K562 (cell line): Measurements from ENCODE around the gene NCOA6. TPM values are rescaled to one million over a fixed set of nuclear protein-coding genes. Genes with fewer than 3 reads are reported as not detected.

Experiments used
- ATAC-seq: fragments of 200-7000 bp; cut with Tn5 transposase; 3 replicates; pipeline ENCODE4 v1.9.1; 2020; ENCODE audit warnings: moderate library complexity
- BruUV-seq: library from RNA; stranded (reverse); fragments of 400-500 nt; replicated peaks from 2 replicates; lab custom pipeline; 2021; lab: Mats Ljungman, UMichigan
- CTCF ChIA-PET: fragments of 300-600 bp; formaldehyde crosslinking; extraction: SDS; loops from one replicate; lab custom pipeline; 2021; ENCODE audit warnings: low intra/inter-chr PET ratio; lab: Yijun Ruan, JAX
- POLR2A ChIA-PET: fragments of 300-600, 350-650 bp; sonication (Branson Sonifier 250); formaldehyde crosslinking; extraction: SDS; loops from one replicate; lab custom pipeline; 2021; ENCODE audit warnings: antibody characterized with exemption, inconsistent platforms; lab: Yijun Ruan, JAX
- DNase-seq, 4 experiments: peaks; one replicate each; pipeline versions ENCODE4 v3.0.0 to v3.0.0-alpha.2; 2011 to 2018; ENCODE audit warnings: low spot score in 3 of 4, mixed read lengths in 3 of 4; ENCODE audit errors: extremely low read depth in 1 of 4
- FAIRE-seq: peaks from 2 replicates; lab custom pipeline; 2011; peaks lifted over from hg19 to GRCh38; lab: Jason Lieb, UNC
- H2AFZ ChIP-seq: 2 replicates; pipeline ENCODE4 v1.6.0; 2011; ENCODE audit warnings: low read depth, low read length, control low read depth, inconsistent platforms
- H3K27ac ChIP-seq: fragments of 200-600 bp; 3 replicates; pipeline ENCODE4 v1.8.0; 2011; ENCODE audit warnings: low read depth, mild to moderate bottlenecking, control low read depth, inconsistent platforms, low read length, moderate library complexity, mixed read lengths; ENCODE audit errors: extremely low read depth
- H3K27me3 ChIP-seq, 2 experiments: fragments of 300-600 bp in 1 of 2; 2 replicates in 1 of 2; 3 replicates in 1 of 2; pipeline versions ENCODE4 v1.6.0 to v1.8.0; 2011; ENCODE audit warnings: inconsistent platforms in 2 of 2, low read length in 2 of 2, mild to moderate bottlenecking in 1 of 2, mixed read lengths in 1 of 2, moderate library complexity in 1 of 2; ENCODE audit not compliant: control insufficient read depth in 2 of 2, insufficient read depth in 2 of 2
- H3K36me3 ChIP-seq: fragments of 300-600 bp; 3 replicates; pipeline ENCODE4 v1.8.0; 2011; ENCODE audit warnings: mild to moderate bottlenecking, low read length, inconsistent platforms; ENCODE audit not compliant: control insufficient read depth, insufficient read depth
- H3K4me1 ChIP-seq, 2 experiments: fragments of 200-600 bp in 1 of 2; replicated peaks in 1 of 2; 2 replicates in 1 of 2; 3 replicates in 1 of 2; pipeline versions ENCODE4 v1.5.1 to v1.8.0; 2011; ENCODE audit warnings: inconsistent platforms in 2 of 2, low read length in 2 of 2, mild to moderate bottlenecking in 1 of 2, mixed read lengths in 1 of 2, moderate library complexity in 1 of 2; ENCODE audit not compliant: control insufficient read depth in 2 of 2, insufficient read depth in 2 of 2
- H3K4me2 ChIP-seq: 2 replicates; pipeline ENCODE4 v1.6.1; 2011; ENCODE audit warnings: low read length, control low read depth, inconsistent platforms, mixed read lengths; ENCODE audit not compliant: insufficient read depth
- H3K4me3 ChIP-seq: fragments of 200-600 bp; sonication (generic), shearing (Covaris generic); 2 replicates; pipeline ENCODE4 v1.5.1; 2016; ENCODE audit warnings: control low read depth, inconsistent platforms
- H3K79me2 ChIP-seq: fragments of 200-600 bp; 3 replicates; pipeline ENCODE4 v1.8.0; 2011; ENCODE audit warnings: low read length, inconsistent platforms; ENCODE audit not compliant: control insufficient read depth, insufficient read depth
- H3K9ac ChIP-seq, 2 experiments: 2 replicates each; pipeline versions ENCODE4 v1.6.0 to v1.6.1; 2011; ENCODE audit warnings: low read depth in 2 of 2, low read length in 2 of 2, control low read depth in 1 of 2, inconsistent platforms in 1 of 2, mild to moderate bottlenecking in 1 of 2, mixed read lengths in 1 of 2; ENCODE audit not compliant: insufficient read depth in 1 of 2
- H3K9me1 ChIP-seq: one replicate; pipeline ENCODE4 v1.6.0; 2011; ENCODE audit warnings: inconsistent platforms, mild to moderate bottlenecking, low read length, moderate library complexity; ENCODE audit not compliant: control insufficient read depth, insufficient read depth
- H3K9me3 ChIP-seq: replicated peaks from 2 replicates; pipeline ENCODE4 v1.5.1; 2011; ENCODE audit warnings: low read depth, low read length, inconsistent platforms; ENCODE audit not compliant: control insufficient read depth, insufficient read depth
- H4K20me1 ChIP-seq: replicated peaks from 2 replicates; pipeline ENCODE4 v1.6.1; 2011; ENCODE audit warnings: low read length, inconsistent platforms, mixed read lengths; ENCODE audit not compliant: control insufficient read depth, insufficient read depth
- ELF1 ChIP-seq: fragments of 200-800 bp; sonication (Bioruptor generic); IDR thresholded peaks from 2 replicates; pipeline ENCODE4 v1.6.1; 2016; ENCODE audit warnings: missing genetic modification characterization, missing compliant biosample characterization
- ELF4 ChIP-seq: fragments of 450-650 bp; formaldehyde crosslinking; IDR thresholded peaks from 2 replicates; pipeline ENCODE4 v1.4.0; 2022; ENCODE audit warnings: missing genetic modification characterization
- FOXP1 ChIP-seq: sonication (generic); formaldehyde crosslinking; IDR thresholded peaks from 2 replicates; pipeline ENCODE4 v1.8.0; 2022; ENCODE audit warnings: mild to moderate bottlenecking, missing genetic modification reagents
- MAFK ChIP-seq: IDR thresholded peaks from 2 replicates; pipeline ENCODE4 v1.6.1; 2011; ENCODE audit warnings: low read length, improper control_type of control experiment
- MBD2 ChIP-seq: sonication (generic); IDR thresholded peaks from 2 replicates; pipeline ENCODE4 v1.6.1; 2016; ENCODE audit warnings: low read depth, borderline replicate concordance
- PREB ChIP-seq: sonication (generic); formaldehyde crosslinking; IDR thresholded peaks from 2 replicates; pipeline ENCODE4 v1.8.1; 2023; ENCODE audit warnings: mild to moderate bottlenecking, missing genetic modification reagents
- SAP30 ChIP-seq: fragments of 200-600 bp; sonication (generic); IDR thresholded peaks from 2 replicates; pipeline ENCODE4 v1.6.1; 2012; ENCODE audit warnings: borderline replicate concordance, low read depth, mild to moderate bottlenecking, moderate library complexity, low read length, control low read depth, inconsistent platforms; ENCODE audit not compliant: insufficient read depth, poor library complexity, severe bottlenecking
- SPI1 ChIP-seq: IDR thresholded peaks from 2 replicates; pipeline ENCODE4 v1.6.1; 2011; ENCODE audit warnings: low read depth, low read length, control low read depth, borderline replicate concordance
- XRCC4 ChIP-seq: IDR thresholded peaks from one replicate; pipeline ENCODE4 v1.6.1; 2011; ENCODE audit not compliant: insufficient read depth, insufficient read length; ENCODE audit errors: extremely low read depth
- ZNF224 ChIP-seq: sonication (generic); formaldehyde crosslinking; IDR thresholded peaks from 2 replicates; pipeline ENCODE4 v1.8.0; 2022; ENCODE audit warnings: mild to moderate bottlenecking, missing genetic modification reagents
- WGBS: fragments of 100-300 bp; shearing (Covaris generic); methylation state at CpG from one replicate; pipeline ENCODE4 v1.1.6; 2016; ENCODE audit warnings: low coverage, mixed read lengths; ENCODE audit not compliant: insufficient coverage; ENCODE audit errors: missing lambda C conversion rate; 5-methylcytosine and 5-hydroxymethylcytosine counted together
- in situ Hi-C: fragments of 300-500 bp; cut with MboI; formaldehyde crosslinking; loops from 4 replicates; pipeline ENCODE4 v1.15.0; 2018; ENCODE audit warnings: inconsistent platforms, mixed read lengths
- intact Hi-C: fragments of 100-400 bp; cut with micrococcal nuclease; formaldehyde crosslinking; loops from 2 replicates; pipeline ENCODE4 v1.14.2; 2022
- polyA plus RNA-seq, 8 experiments: library from polyadenylated mRNA; depleted of rRNA in 4 of 8; stranded (reverse) in 5 of 8; unstranded in 3 of 8; fragments of >200 nt; fragmentation: Nextera tagmentation in 2 of 8; fragmentation: Illumina TruSeq in 1 of 8; extraction: Ambion mirVana in 2 of 8; extraction: Trizol in 1 of 8; gene quantifications; 2 replicates each; pipeline versions ENCODE4 v1.2.1 to v1.2.3, GENCODE V29; 2011 to 2014; ENCODE audit warnings: inconsistent platforms in 1 of 8, missing spikeins in 1 of 8
- total RNA-seq, 7 experiments: library from RNA; depleted of rRNA in 6 of 7; stranded (reverse); fragments of >200 nt in 6 of 7; fragmentation: Illumina TruSeq in 2 of 7; extraction: Trizol in 2 of 7; gene quantifications; 2 replicates each; pipeline versions ENCODE4 v1.2.1 to v1.2.3, GENCODE V29; 2011 to 2021; ENCODE audit warnings: low replicate concordance in 1 of 7
- TF ChIP-seq, protein P1 (sequence below): fragments of 250-450 bp; sonication (Bioruptor Pico); IDR thresholded peaks from 2 replicates; pipeline ENCODE4 v1.8.0; 2022; ENCODE audit warnings: moderate library complexity, mild to moderate bottlenecking, inconsistent platforms
- TF ChIP-seq, protein P2 (sequence below), 3 experiments: fragments of 200-800 bp in 1 of 3; fragments of 250-450 bp in 1 of 3; fragments of 450-650 bp in 1 of 3; sonication (Bioruptor Pico) in 1 of 3; sonication (Bioruptor generic) in 1 of 3; formaldehyde crosslinking in 1 of 3; IDR thresholded peaks; 2 replicates each; pipeline versions ENCODE4 v1.6.1 to v1.8.0; 2016 to 2022; ENCODE audit warnings: mild to moderate bottlenecking in 2 of 3, missing genetic modification characterization in 2 of 3, missing compliant biosample characterization in 1 of 3, moderate library complexity in 1 of 3
- TF ChIP-seq, protein P3 (sequence below): fragments of 450-650 bp; IDR thresholded peaks from 2 replicates; pipeline ENCODE4 v1.6.1; 2017; ENCODE audit warnings: mild to moderate bottlenecking, moderate library complexity

The NCOA6 gene
- total and polyA plus RNA-seq, 9 of the 15 experiments (the other 6 are each of a cell fraction or from before 2014, with no cell fraction given), result 6.1 to 25.0 (median 9.5) TPM

DNA sequence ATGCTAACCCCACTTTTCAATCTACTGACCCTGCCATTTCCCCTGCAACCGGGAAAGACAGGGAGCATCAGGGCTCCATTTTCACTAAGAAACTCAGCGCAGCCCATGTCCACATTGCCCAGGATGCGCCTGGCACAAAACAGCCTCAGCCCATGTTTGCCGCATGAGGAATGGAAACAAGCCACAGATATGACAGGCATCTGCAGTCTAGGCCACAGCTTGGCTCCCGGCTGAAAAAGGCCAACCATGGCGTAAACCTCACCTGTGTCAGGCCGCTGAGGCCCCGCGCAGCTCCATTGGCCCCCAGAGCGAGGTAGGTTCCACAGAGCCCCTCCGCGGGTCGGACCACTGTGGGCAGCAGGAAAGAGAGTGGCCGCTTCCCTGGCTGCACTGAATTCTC, 25.5 kb upstream of the NCOA6 start (continued):
- no peak for TF ChIP-seq SPI1
- no peak for TF ChIP-seq XRCC4
- no peak for TF ChIP-seq FOXP1 (CRISPR knock-in tag)

GRCh38 chr20:34849778-34850177, 24.3 kb upstream of the NCOA6 start:
- ATAC-seq (no peak), FAIRE-seq (no peak), DNase-seq (no peak)
- H3K9me3 ChIP-seq, result no peaks in the 10 kb centered on the region
- H3K27me3 ChIP-seq, result no peaks in the 10 kb centered on the region
- in situ Hi-C loops (loop anchor here (10.0 kb wide), 1 partner anchor 395 kb away; no protein-coding TSS in a partner anchor), intact Hi-C loops (no loop called here)
- peaks cover 3% of the 10 kb centered on the region for H3K9me1 ChIP-seq
- ChIA-PET CTCF (no interaction called here), POLR2A (no interaction called here)
- peaks cover 37% of the 10 kb centered on the region; the same call in 2 of the 3 replicates for H3K36me3 ChIP-seq
- H3K4me1 ChIP-seq, result peaks cover 0 to 6% of the 10 kb centered on the region in 2 experiments; a peak in 2 of 5 replicates
- TF ChIP-seq MBD2 (no peak), ELF4 (CRISPR knock-in tag) (no peak), PREB (CRISPR knock-in tag) (no peak), ELF1 (tag) (no peak), SAP30 (no peak), ZNF224 (CRISPR knock-in tag) (no peak), MAFK (no peak)
- TF ChIP-seq, protein P1, sequence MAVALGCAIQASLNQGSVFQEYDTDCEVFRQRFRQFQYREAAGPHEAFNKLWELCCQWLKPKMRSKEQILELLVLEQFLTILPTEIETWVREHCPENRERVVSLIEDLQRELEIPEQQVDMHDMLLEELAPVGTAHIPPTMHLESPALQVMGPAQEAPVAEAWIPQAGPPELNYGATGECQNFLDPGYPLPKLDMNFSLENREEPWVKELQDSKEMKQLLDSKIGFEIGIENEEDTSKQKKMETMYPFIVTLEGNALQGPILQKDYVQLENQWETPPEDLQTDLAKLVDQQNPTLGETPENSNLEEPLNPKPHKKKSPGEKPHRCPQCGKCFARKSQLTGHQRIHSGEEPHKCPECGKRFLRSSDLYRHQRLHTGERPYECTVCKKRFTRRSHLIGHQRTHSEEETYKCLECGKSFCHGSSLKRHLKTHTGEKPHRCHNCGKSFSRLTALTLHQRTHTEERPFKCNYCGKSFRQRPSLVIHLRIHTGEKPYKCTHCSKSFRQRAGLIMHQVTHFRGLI (CRISPR knock-in tag), result no peak
- TF ChIP-seq, protein P2, sequence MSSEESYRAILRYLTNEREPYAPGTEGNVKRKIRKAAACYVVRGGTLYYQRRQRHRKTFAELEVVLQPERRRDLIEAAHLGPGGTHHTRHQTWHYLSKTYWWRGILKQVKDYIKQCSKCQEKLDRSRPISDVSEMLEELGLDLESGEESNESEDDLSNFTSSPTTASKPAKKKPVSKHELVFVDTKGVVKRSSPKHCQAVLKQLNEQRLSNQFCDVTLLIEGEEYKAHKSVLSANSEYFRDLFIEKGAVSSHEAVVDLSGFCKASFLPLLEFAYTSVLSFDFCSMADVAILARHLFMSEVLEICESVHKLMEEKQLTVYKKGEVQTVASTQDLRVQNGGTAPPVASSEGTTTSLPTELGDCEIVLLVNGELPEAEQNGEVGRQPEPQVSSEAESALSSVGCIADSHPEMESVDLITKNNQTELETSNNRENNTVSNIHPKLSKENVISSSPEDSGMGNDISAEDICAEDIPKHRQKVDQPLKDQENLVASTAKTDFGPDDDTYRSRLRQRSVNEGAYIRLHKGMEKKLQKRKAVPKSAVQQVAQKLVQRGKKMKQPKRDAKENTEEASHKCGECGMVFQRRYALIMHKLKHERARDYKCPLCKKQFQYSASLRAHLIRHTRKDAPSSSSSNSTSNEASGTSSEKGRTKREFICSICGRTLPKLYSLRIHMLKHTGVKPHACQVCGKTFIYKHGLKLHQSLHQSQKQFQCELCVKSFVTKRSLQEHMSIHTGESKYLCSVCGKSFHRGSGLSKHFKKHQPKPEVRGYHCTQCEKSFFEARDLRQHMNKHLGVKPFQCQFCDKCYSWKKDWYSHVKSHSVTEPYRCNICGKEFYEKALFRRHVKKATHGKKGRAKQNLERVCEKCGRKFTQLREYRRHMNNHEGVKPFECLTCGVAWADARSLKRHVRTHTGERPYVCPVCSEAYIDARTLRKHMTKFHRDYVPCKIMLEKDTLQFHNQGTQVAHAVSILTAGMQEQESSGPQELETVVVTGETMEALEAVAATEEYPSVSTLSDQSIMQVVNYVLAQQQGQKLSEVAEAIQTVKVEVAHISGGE (CRISPR knock-in tag; IDR thresholded peaks at IDR 0.05), result no peak
- TF ChIP-seq, protein P3, sequence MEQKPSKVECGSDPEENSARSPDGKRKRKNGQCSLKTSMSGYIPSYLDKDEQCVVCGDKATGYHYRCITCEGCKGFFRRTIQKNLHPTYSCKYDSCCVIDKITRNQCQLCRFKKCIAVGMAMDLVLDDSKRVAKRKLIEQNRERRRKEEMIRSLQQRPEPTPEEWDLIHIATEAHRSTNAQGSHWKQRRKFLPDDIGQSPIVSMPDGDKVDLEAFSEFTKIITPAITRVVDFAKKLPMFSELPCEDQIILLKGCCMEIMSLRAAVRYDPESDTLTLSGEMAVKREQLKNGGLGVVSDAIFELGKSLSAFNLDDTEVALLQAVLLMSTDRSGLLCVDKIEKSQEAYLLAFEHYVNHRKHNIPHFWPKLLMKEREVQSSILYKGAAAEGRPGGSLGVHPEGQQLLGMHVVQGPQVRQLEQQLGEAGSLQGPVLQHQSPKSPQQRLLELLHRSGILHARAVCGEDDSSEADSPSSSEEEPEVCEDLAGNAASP, result no peak
- no peak overlapping the region for H2AFZ ChIP-seq
- WGBS, result 80% methylated on average over 9 of the region's 9 CpGs
- no peak overlapping the region for H3K9ac ChIP-seq
- no peak overlapping the region for H3K27ac ChIP-seq
- H4K20me1 ChIP-seq, result no peaks in the 10 kb centered on the region
- no peak overlapping the region for H3K4me3 ChIP-seq
- no peaks in the 10 kb centered on the region for H3K79me2 ChIP-seq
- no peak overlapping the region for H3K4me2 ChIP-seq
- no TSS peak for BruUV-seq
